ENCODE data around the gene MAVS.

Gene MAVS

GRCh38 chr20:3846740-3847428 is at the start of gene MAVS:
TSS of gene MAVS (plus strand) at chr20:3846834. CDS start at chr20:3854625, 7,791 bp downstream.
- DNase-seq, result peak; percentile 87

- DNase-seq, result no peak
Measured at GRCh38 chr20:3797226-3797545, 49.4 kb upstream of the MAVS start.

DNA sequence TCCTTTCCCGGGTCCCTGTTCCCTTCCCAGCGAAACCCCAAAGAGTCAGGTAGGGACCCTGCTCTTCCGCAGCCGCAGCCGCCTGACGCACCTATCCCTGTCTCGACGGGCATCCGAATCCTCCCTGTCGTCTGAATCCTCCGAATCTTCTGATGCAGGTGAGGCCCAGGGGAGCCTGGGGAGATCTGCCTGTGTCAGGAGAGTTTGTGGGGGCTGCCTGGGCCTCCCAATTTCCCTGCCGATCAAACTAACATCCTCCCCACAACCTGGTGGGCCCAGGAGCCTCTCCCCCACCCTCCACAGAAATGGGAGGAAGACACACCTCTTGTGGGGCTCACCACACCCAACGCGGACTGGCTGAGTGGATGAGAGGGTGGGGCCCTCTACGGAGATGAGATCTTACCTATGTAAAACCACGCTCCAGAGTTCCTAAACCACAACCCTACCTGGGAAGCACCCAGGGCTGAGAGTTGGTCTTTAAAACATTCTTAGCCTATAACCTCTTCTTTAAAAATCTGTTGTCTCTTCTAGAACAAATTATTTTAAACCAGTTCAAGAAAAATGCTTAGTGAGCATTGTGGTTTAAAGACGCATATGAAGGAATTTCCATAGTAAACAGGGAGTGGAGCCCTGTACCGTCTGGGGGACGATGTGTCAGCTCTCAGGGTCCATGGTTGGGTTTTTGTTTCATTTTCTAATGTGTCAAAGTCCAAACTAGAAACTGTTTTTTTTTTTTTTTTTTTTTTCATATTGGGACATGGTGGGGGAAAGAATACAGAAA is 48.9 kb upstream of the MAVS start:
- DNase-seq, result no peak

- DNase-seq, result no peak
Measured at GRCh38 chr20:3798373-3798768, 48.3 kb upstream of the MAVS start.

GRCh38 chr20:3798908-3799248 is 47.8 kb upstream of the MAVS start:
- DNase-seq, result no peak

DNA sequence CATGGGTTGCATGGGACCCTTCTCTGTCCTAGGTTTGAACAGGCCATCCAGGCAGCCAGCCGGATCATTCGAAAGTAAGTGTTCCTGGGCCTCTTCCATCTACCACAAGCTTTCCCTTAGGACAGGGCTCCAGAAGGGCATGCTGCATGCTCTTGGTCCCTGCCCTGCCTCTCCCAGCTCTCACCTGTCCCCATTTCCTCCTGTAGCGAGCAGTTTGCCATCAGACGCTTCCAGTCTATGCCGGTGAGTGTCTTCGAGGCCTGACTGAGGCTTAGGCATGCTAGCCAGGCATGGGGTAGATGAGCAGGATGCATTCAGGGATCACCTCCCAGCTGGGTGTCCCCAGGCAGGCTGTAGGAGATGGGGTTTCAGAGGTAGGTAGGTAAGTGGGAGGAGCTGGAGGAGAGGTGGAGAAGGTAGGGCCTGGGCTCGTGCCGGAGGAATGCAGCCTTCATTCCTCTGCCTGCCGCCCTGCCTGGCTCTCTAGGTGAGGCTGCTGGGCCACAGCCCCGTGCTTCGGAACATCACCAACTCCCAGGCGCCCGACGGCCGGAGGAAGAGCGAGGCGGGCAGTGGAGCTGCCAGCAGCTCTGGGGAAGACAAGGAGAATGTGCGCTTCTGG is 46.3 kb upstream of the MAVS start:
- DNase-seq, result no peak

DNA sequence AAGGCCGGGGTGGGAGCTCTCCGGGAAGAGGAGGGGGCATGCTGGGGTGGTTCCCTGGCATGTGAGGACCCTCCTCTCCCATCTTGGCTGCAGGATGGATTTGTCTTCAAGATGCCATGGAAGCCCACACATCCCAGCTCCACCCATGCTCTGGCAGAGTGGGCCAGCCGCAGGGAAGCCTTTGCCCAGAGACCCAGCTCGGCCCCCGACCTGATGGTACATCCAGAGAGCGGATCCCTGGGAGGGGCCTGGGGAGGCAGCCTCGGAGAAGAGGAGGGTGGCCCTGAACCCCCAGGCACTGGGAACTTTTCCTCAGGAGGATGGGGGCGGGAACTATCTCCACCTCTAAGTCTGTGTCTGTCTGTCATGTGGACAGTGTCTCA is 45.8 kb upstream of the MAVS start:
- DNase-seq, result no peak

GRCh38 chr20:3801299-3801698 is 45.3 kb upstream of the MAVS start:
- DNase-seq, result no peak

DNA sequence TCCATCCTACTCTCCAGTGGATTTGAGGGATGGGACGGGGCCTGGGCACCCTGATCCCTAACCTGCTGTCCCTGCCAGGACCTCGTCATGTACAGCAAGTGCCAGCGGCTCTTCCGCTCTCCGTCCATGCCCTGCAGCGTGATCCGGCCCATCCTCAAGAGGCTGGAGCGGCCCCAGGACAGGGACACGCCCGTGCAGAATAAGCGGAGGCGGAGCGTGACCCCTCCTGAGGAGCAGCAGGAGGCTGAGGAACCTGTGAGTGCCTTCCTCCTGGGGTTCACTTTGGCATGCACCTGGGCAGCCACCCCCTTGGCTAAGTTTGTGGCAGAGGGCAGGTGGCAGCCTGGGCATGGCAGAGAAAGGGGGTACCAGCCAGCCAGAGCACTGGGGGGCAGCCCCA is 44.8 kb upstream of the MAVS start:
- DNase-seq, result no peak

- no peak for DNase-seq
Measured at GRCh38 chr20:3802524-3803239, 44.0 kb upstream of the MAVS start.

GRCh38 chr20:3803289-3803688 is 43.3 kb upstream of the MAVS start:
- no peak for DNase-seq

DNA sequence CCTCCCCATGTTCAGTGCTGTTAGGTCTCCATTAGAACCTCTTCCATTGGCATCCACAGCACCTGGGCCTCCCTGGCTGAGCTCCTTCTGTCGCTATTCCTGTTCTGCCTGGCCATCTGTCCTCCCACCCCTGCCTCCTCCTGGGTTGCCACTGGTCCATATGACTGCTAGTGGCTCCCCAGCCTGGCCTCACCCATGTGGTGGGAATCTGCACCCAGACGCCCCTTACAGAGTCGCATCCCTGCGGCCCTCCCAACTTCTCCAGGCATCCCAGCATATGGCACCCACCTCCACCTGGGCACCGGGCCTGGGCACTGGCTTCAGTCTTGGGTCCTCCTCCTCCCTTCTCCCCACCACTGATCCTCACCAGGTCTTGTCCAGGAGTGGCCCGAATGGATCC is 42.8 kb upstream of the MAVS start:
- DNase-seq, result no peak

- DNase-seq, result no peak
Measured at GRCh38 chr20:3804254-3804751, 42.3 kb upstream of the MAVS start.

DNA sequence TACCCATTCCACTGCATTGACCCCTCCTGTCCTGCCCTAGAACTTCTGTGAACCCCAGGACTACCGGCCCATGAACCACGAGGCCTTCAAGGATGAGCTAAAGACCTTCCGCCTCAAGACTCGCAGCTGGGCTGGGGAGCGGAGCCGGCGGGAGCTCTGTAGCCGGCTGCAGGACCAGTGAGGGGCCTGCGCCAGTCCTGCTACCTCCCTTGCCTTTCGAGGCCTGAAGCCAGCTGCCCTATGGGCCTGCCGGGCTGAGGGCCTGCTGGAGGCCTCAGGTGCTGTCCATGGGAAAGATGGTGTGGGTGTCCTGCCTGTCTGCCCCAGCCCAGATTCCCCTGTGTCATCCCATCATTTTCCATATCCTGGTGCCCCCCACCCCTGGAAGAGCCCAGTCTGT is 41.9 kb upstream of the MAVS start:
- DNase-seq, result no peak

GRCh38 chr20:3808544-3808943 is 38.1 kb upstream of the MAVS start:
- DNase-seq, result no peak

- DNase-seq, result peak; percentile 92
Measured at GRCh38 chr20:3811467-3812258, 35.0 kb upstream of the MAVS start.

DNA sequence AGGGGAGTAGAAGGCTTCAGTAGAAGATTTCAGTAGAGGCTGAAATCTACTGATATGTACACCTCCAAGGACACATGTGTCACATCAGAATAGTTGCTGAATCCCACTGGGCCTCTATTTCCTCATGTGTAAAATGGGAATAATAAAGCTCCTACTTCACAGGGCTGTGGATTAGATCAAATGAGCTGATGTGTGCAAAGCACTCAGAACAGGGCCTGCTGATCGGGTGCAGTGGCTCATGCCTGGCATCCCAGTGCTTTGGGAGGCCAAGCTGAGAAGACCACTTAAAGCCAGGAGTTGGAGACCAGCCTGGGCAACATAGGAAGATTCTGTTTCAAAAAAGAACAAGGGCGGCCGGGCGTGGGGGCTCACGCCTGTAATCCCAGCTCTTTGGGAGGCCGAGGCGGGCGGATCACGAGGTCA is 34.4 kb upstream of the MAVS start:
- no peak for DNase-seq

DNA sequence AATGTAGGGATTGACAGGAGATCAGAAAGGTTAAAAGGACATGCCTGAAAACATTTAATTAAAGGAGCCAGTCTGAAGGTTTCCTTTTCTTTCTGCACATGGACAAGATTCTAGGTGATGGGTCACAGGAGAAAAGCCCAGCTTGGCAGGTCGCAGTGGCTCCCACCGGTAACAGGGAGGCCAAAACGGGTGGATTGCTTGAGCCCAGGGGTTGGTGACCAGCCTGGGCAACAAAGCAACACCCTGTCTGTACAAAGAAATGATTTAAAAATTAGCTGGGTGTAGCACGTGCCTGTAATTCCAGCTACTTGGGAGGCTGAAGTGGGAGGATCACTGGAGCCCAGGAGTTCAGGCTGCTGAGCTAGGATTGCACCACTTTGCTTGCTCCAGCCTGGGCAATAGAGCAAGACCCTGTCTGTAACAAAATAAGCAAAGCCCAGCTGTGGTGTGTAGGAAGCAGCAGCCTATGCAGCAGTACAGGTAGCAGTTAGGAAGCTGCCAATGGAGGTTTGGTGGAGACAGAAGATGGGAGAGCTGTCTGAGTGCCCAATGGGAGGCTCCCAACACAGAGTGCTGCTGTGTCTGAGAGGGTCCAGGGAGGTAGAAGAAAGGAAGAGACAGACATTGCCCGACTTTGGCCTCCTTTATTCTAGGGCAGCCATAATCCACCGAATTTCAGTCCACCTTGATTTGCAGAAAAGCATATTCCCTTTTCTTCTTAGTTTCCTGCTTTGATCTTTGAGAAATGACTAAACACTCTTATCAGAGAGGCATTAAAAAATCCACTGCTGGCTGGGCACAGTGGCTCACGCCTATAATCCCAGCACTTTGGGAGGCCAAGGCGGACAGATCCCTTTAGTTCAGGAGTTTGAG is 33.4 kb upstream of the MAVS start:
- no peak for DNase-seq

- no peak for DNase-seq
Measured at GRCh38 chr20:3813848-3814581, 32.6 kb upstream of the MAVS start.

DNA sequence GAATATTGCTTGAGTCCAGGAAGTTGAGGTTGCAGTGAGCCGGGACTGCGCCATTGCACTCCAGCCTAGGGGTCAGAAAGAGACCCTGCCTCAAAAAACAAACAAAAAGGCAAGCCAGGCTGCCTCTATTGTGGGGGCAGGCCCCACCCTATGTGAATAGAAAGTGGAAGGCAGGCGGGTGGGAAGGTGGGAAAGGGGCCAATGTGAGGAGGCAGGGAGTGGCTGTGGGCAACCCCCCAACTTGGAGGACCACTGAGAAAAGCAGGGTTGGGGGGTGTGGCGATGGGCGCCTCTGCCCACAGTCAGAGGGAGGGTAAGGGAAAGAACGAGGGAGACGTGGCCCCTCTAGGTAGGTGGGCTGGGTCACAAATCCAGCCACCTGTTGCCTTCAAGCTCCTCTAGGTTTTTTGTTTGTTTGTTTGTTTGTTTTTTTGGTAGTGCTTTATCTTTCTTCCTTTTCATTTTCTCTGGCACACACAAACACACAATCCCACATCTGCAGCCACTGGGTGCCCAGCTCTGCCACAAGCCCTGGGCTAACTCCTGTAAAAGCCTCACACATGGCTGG is 31.6 kb upstream of the MAVS start:
- DNase-seq, result no peak

Data from activated T-cell treated with anti-CD3 and anti-CD28 coated beads, Interleukin-2, amount 50 U/mL, for 1 hour (primary cell).